Measurements from ENCODE around the gene MYZAP.

DNA sequence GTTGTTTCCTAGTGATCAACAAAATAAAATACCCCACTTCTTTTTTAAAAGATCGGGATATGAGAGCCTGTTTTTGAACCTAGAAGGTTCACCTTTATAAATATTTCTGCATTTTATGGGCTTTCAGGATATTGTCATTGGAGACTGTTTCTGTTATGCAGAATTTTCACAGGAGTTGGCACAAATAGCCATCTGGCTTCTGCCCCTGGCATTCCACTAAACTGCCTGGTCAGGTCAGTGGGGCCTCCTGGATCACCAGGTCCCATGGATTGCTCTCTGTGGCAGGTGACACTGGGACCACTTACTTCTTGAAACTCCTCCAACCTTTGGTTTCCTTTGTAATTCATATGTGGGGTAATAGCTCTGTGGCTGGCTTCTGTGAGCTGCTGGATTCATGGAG lies 89.3 kb downstream of the MYZAP start:
- TF ChIP-seq CTCF (IDR thresholded peaks at IDR 0.05) (no peak), POLR2A (IDR thresholded peaks at IDR 0.05) (no peak), EP300 (IDR thresholded peaks at IDR 0.05) (no peak)

All from ovary (tissue), 3 donors.